GM12878 (cell line): Measurements from ENCODE around the gene NISCH. TPM values are rescaled to one million over a fixed set of nuclear protein-coding genes. Genes with fewer than 3 reads are reported as not detected.

Experiments used
- ATAC-seq: fragments of 200-7000 bp; cut with Tn5 transposase; 3 replicates; pipeline ENCODE4 v1.9.1; 2020; ENCODE audit warnings: mild to moderate bottlenecking, moderate library complexity
- BruUV-seq: library from RNA; stranded (reverse); fragments of 400-500 nt; replicated peaks from 2 replicates; lab custom pipeline; 2021; lab: Mats Ljungman, UMichigan
- CTCF ChIA-PET: fragments of 300-600 bp; sonication (Branson Sonifier 250); formaldehyde crosslinking; extraction: SDS; loops from one replicate; lab custom pipeline; 2021; ENCODE audit warnings: inconsistent platforms; lab: Yijun Ruan, JAX
- POLR2A ChIA-PET: fragments of 350-600 bp; formaldehyde crosslinking; extraction: SDS; loops from one replicate; lab custom pipeline; 2021; ENCODE audit warnings: inconsistent platforms; lab: Charles Lee
- RAD21 ChIA-PET: fragments of 300-600 bp; sonication (Branson Sonifier 250); formaldehyde crosslinking; loops from one replicate; lab custom pipeline; 2023; ENCODE audit warnings: antibody characterized with exemption; ENCODE audit not compliant: unreplicated experiment; lab: Charles Lee
- SMC1A ChIA-PET: fragments of 300-600 bp; sonication (Branson Sonifier 250); formaldehyde crosslinking; loops from one replicate; lab custom pipeline; 2023; ENCODE audit not compliant: unreplicated experiment, uncharacterized antibody; lab: Charles Lee
- DNase-seq: peaks from one replicate; pipeline ENCODE4 v3.0.0-alpha.2; 2011; ENCODE audit warnings: low read depth, low spot score
- FAIRE-seq: peaks from 3 replicates; lab custom pipeline; 2011; peaks lifted over from hg19 to GRCh38; lab: Jason Lieb, UNC
- H2AFZ ChIP-seq: 2 replicates; pipeline ENCODE4 v1.6.0; 2011; ENCODE audit warnings: low read depth, low read length, control low read depth; ENCODE audit not compliant: control insufficient read depth
- H3K27ac ChIP-seq: 2 replicates; pipeline ENCODE4 v1.5.1; 2011; ENCODE audit warnings: control low read depth; ENCODE audit not compliant: control insufficient read depth, insufficient read depth
- H3K27me3 ChIP-seq, 2 experiments: replicated peaks in 1 of 2; 2 replicates each; pipeline versions ENCODE4 v1.6.0 to v1.6.1; 2011; ENCODE audit warnings: low read length in 1 of 2; ENCODE audit not compliant: control insufficient read depth in 2 of 2, insufficient read depth in 2 of 2
- H3K36me3 ChIP-seq, 2 experiments: 2 replicates each; pipeline ENCODE4 v1.5.1; 2011; ENCODE audit warnings: low read length in 1 of 2; ENCODE audit not compliant: control insufficient read depth in 2 of 2, insufficient read depth in 2 of 2
- H3K4me1 ChIP-seq: 2 replicates; pipeline ENCODE4 v1.6.1; 2011; ENCODE audit warnings: mild to moderate bottlenecking, low read length, moderate library complexity, mixed read lengths; ENCODE audit not compliant: control insufficient read depth, insufficient read depth
- H3K4me2 ChIP-seq: 2 replicates; pipeline ENCODE4 v1.6.0; 2011; ENCODE audit warnings: control low read depth; ENCODE audit not compliant: control insufficient read depth, insufficient read depth
- H3K4me3 ChIP-seq: fragments of 200-600 bp; sonication (generic); 2 replicates; pipeline ENCODE4 v1.5.1; 2016
- H3K79me2 ChIP-seq: 2 replicates; pipeline ENCODE4 v1.6.0; 2011; ENCODE audit warnings: low read length; ENCODE audit not compliant: control insufficient read depth, insufficient read depth
- H3K9ac ChIP-seq: 2 replicates; pipeline ENCODE4 v1.8.0; 2011; ENCODE audit warnings: low read length, control low read depth, mixed read lengths; ENCODE audit not compliant: control insufficient read depth, insufficient read depth
- H3K9me3 ChIP-seq: replicated peaks from 3 replicates; pipeline ENCODE4 v1.5.1; 2011; ENCODE audit warnings: mild to moderate bottlenecking, low read length; ENCODE audit not compliant: control insufficient read depth, insufficient read depth
- H4K20me1 ChIP-seq: 2 replicates; pipeline ENCODE4 v1.6.0; 2011; ENCODE audit not compliant: control insufficient read depth, insufficient read depth
- BCL11A ChIP-seq: IDR thresholded peaks from 2 replicates; pipeline ENCODE4 v1.6.1; 2011; ENCODE audit warnings: low read depth, low read length
- CBFB ChIP-seq: IDR thresholded peaks from 2 replicates; pipeline ENCODE4 v1.6.1; 2016; ENCODE audit warnings: antibody characterized with exemption, low read depth
- EGR1 ChIP-seq, 2 experiments: IDR thresholded peaks; 1 replicate in 1 of 2; 2 replicates in 1 of 2; pipeline ENCODE4 v1.6.1; 2011 to 2012; ENCODE audit warnings: low read depth in 2 of 2, low read length in 2 of 2, borderline replicate concordance in 1 of 2, mild to moderate bottlenecking in 1 of 2, moderate library complexity in 1 of 2
- GABPA ChIP-seq: IDR thresholded peaks from 2 replicates; pipeline ENCODE4 v1.6.1; 2014; ENCODE audit warnings: antibody characterized with exemption, low read depth, mild to moderate bottlenecking, inconsistent platforms
- IKZF1 ChIP-seq: fragments of 450-650 bp; conservative IDR thresholded peaks from 2 replicates; pipeline ENCODE4 v1.6.1; 2017; ENCODE audit warnings: antibody characterized with exemption, mild to moderate bottlenecking
- RBBP5 ChIP-seq: fragments of 200-600 bp; sonication (generic); conservative IDR thresholded peaks from 2 replicates; pipeline ENCODE4 v1.6.1; 2016
- ZBTB33 ChIP-seq: fragments of 450-650 bp; IDR thresholded peaks from 2 replicates; pipeline ENCODE4 v1.6.1; 2017; ENCODE audit warnings: mild to moderate bottlenecking
- ZNF24 ChIP-seq: fragments of 450-650 bp; IDR thresholded peaks from 2 replicates; pipeline ENCODE4 v1.6.1; 2017; ENCODE audit warnings: antibody characterized with exemption, mild to moderate bottlenecking
- WGBS: methylation state at CpG from one replicate; pipeline ENCODE4 v1.1.6; 2016; ENCODE audit warnings: low lambda C conversion rate; ENCODE audit not compliant: insufficient replicate concordance, insufficient coverage; ENCODE audit errors: missing lambda C conversion rate; 5-methylcytosine and 5-hydroxymethylcytosine counted together
- in situ Hi-C: fragments of 300-500 bp; cut with MboI; formaldehyde crosslinking; loops from 9 replicates; pipeline ENCODE4 v1.14.3; 2018; ENCODE audit warnings: mixed read lengths
- intact Hi-C: fragments of 100-400 bp; cut with micrococcal nuclease; formaldehyde crosslinking; loops from one replicate; pipeline ENCODE4 v1.14.2; 2022; ENCODE audit not compliant: unreplicated experiment
- polyA plus RNA-seq, 11 experiments: library from polyadenylated mRNA; depleted of rRNA in 4 of 11; unstranded in 6 of 11; stranded (reverse) in 5 of 11; fragments of >200 nt; fragmentation: Nextera tagmentation in 4 of 11; fragmentation: Illumina TruSeq in 1 of 11; extraction: Ambion mirVana in 4 of 11; extraction: Trizol in 1 of 11; gene quantifications; 1 replicate in 1 of 11; 2 replicates in 10 of 11; pipeline versions ENCODE4 v1.2.1 to v1.2.3, GENCODE V29; 2011 to 2016; ENCODE audit warnings: inconsistent platforms in 2 of 11, missing spikeins in 2 of 11, low read depth in 1 of 11
- total RNA-seq, 4 experiments: library from RNA; depleted of rRNA in 3 of 4; stranded (reverse); fragments of >200 nt in 3 of 4; fragmentation: Illumina TruSeq in 1 of 4; extraction: Trizol in 1 of 4; gene quantifications; 2 replicates each; pipeline versions ENCODE4 v1.2.1 to v1.2.3, GENCODE V29; 2013 to 2021
- TF ChIP-seq, protein P1 (sequence below): fragments of 450-650 bp; IDR thresholded peaks from 2 replicates; pipeline ENCODE4 v1.6.1; 2017; ENCODE audit warnings: mild to moderate bottlenecking, moderate library complexity
- TF ChIP-seq, protein P2 (sequence below): fragments of 450-650 bp; formaldehyde crosslinking; IDR thresholded peaks from 2 replicates; pipeline ENCODE4 v1.4.0; 2020; ENCODE audit warnings: mild to moderate bottlenecking, moderate library complexity

NISCH gene
- total and polyA plus RNA-seq, 10 of the 15 experiments (the other 5 are each of a cell fraction or from before 2014, with no cell fraction given): 0.76 to 52.5 (median 24.6) TPM

GRCh38 chr3:52408466-52408865 is 46.9 kb upstream of the NISCH start (continued):
- no peak for TF ChIP-seq ZBTB33
- TF ChIP-seq IKZF1: no peak
- TF ChIP-seq EGR1 (IDR thresholded peaks at IDR 0.05; ENCODE audit: borderline replicate concordance in 1 of 2, low read depth in 2 of 2, low read length in 2 of 2): no peak
- no peak for TF ChIP-seq GABPA

DNA sequence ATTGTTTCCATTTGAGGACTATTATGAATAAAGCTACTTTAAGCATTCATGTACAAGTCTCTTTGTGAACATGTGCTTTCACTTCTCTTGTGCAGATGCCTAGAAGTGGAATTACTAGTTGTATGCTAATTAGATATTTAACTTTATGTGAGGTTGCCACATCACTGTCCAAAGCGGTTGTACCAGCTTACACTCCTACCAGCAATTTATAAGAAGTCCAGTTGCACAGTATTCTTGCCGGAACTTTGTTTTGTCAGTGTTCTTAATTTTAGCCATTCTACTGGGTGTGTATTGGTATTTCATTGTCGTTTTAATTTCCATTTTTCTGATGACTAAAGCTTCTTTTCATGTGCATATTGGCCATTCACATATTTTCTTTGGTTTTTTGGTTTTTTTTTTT is 39.6 kb upstream of the NISCH start:
- DNase-seq (no peak), FAIRE-seq (no peak), ATAC-seq (no peak)
- no peak for TF ChIP-seq ZNF24
- TF ChIP-seq, protein P1, sequence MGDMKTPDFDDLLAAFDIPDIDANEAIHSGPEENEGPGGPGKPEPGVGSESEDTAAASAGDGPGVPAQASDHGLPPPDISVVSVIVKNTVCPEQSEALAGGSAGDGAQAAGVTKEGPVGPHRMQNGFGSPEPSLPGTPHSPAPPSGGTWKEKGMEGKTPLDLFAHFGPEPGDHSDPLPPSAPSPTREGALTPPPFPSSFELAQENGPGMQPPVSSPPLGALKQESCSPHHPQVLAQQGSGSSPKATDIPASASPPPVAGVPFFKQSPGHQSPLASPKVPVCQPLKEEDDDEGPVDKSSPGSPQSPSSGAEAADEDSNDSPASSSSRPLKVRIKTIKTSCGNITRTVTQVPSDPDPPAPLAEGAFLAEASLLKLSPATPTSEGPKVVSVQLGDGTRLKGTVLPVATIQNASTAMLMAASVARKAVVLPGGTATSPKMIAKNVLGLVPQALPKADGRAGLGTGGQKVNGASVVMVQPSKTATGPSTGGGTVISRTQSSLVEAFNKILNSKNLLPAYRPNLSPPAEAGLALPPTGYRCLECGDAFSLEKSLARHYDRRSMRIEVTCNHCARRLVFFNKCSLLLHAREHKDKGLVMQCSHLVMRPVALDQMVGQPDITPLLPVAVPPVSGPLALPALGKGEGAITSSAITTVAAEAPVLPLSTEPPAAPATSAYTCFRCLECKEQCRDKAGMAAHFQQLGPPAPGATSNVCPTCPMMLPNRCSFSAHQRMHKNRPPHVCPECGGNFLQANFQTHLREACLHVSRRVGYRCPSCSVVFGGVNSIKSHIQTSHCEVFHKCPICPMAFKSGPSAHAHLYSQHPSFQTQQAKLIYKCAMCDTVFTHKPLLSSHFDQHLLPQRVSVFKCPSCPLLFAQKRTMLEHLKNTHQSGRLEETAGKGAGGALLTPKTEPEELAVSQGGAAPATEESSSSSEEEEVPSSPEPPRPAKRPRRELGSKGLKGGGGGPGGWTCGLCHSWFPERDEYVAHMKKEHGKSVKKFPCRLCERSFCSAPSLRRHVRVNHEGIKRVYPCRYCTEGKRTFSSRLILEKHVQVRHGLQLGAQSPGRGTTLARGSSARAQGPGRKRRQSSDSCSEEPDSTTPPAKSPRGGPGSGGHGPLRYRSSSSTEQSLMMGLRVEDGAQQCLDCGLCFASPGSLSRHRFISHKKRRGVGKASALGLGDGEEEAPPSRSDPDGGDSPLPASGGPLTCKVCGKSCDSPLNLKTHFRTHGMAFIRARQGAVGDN: no peak
- TF ChIP-seq, protein P2, sequence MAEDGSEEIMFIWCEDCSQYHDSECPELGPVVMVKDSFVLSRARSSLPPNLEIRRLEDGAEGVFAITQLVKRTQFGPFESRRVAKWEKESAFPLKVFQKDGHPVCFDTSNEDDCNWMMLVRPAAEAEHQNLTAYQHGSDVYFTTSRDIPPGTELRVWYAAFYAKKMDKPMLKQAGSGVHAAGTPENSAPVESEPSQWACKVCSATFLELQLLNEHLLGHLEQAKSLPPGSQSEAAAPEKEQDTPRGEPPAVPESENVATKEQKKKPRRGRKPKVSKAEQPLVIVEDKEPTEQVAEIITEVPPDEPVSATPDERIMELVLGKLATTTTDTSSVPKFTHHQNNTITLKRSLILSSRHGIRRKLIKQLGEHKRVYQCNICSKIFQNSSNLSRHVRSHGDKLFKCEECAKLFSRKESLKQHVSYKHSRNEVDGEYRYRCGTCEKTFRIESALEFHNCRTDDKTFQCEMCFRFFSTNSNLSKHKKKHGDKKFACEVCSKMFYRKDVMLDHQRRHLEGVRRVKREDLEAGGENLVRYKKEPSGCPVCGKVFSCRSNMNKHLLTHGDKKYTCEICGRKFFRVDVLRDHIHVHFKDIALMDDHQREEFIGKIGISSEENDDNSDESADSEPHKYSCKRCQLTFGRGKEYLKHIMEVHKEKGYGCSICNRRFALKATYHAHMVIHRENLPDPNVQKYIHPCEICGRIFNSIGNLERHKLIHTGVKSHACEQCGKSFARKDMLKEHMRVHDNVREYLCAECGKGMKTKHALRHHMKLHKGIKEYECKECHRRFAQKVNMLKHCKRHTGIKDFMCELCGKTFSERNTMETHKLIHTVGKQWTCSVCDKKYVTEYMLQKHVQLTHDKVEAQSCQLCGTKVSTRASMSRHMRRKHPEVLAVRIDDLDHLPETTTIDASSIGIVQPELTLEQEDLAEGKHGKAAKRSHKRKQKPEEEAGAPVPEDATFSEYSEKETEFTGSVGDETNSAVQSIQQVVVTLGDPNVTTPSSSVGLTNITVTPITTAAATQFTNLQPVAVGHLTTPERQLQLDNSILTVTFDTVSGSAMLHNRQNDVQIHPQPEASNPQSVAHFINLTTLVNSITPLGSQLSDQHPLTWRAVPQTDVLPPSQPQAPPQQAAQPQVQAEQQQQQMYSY (CRISPR knock-in tag): no peak
- no peak for TF ChIP-seq BCL11A
- no peak for TF ChIP-seq CBFB
- no peak for TF ChIP-seq RBBP5
- peaks cover 10% of the 10 kb centered on the region for H3K4me1 ChIP-seq
- no peak overlapping the region for H3K4me2 ChIP-seq
- no peak overlapping the region for H3K4me3 ChIP-seq
- BruUV-seq: no TSS peak
- H4K20me1 ChIP-seq: no peaks in the 10 kb centered on the region
- H3K27me3 ChIP-seq: no peaks in the 10 kb centered on the region
- no peak overlapping the region for H3K9ac ChIP-seq
- H3K36me3 ChIP-seq: no peaks in the 10 kb centered on the region
- SMC1A ChIA-PET: no interaction called here
- intact Hi-C loops: no loop called here
- CTCF ChIA-PET: interaction anchor here (0.5 to 1.6 kb wide), 4 partner anchors 12 to 1047 kb away, joined by 3 to 7 read pairs (median 4); no protein-coding TSS in a partner anchor
- in situ Hi-C loops: no loop called here
- WGBS: 98% methylated on average over 3 of the region's 3 CpGs
- no peaks in the 10 kb centered on the region for H3K9me3 ChIP-seq
- POLR2A ChIA-PET: interaction anchor here (0.6 to 0.7 kb wide), 2 partner anchors 40 to 107 kb away, joined by 3 to 4 read pairs; no protein-coding TSS in a partner anchor
- H3K79me2 ChIP-seq: peaks cover 6% of the 10 kb centered on the region
- H2AFZ ChIP-seq: no peak overlapping the region
- no peak overlapping the region for H3K27ac ChIP-seq
- RAD21 ChIA-PET: interaction anchor here (4.8 kb wide), 1 partner anchor 32 kb away, joined by 63 read pairs; the partner anchor contains the start of gene SEMA3G
